Endothelial cell of umbilical vein (primary cell): ENCODE results near the gene MYT1. TPM values are rescaled to one million over a fixed set of nuclear protein-coding genes. Genes with fewer than 3 reads are reported as not detected.

ENCODE experiments used
- BruUV-seq: library from RNA; stranded (reverse); fragments of 400-500 nt; replicated peaks from 2 replicates; lab custom pipeline; 2021; lab: Mats Ljungman, UMichigan
- CTCF ChIA-PET: fragments of 300-600, 350-600 bp; sonication (Branson Sonifier 250); formaldehyde crosslinking; loops from one replicate; lab custom pipeline; 2021; ENCODE audit warnings: antibody characterized with exemption, inconsistent platforms; lab: Charles Lee
- POLR2A ChIA-PET: fragments of 300-600, 350-600 bp; sonication (Branson Sonifier 250); formaldehyde crosslinking; loops from one replicate; lab custom pipeline; 2021; ENCODE audit warnings: antibody characterized with exemption, inconsistent platforms; lab: Charles Lee
- DNase-seq: peaks from one replicate; pipeline ENCODE4 v3.0.0-alpha.2; 2011; ENCODE audit warnings: low read depth, low spot score
- FAIRE-seq: peaks from 2 replicates; lab custom pipeline; 2011; peaks lifted over from hg19 to GRCh38; lab: Jason Lieb, UNC
- H2AFZ ChIP-seq: 2 replicates; pipeline ENCODE4 v1.6.0; 2012; ENCODE audit warnings: low read depth, low read length, control low read depth, inconsistent platforms
- H3K27ac ChIP-seq: 2 replicates; pipeline ENCODE4 v1.5.1; 2011; ENCODE audit warnings: low read depth, mild to moderate bottlenecking, control low read depth, low read length, moderate library complexity; ENCODE audit not compliant: insufficient read depth
- H3K27me3 ChIP-seq, 2 experiments: 2 replicates each; pipeline versions ENCODE4 v1.6.0 to v1.6.1; 2011; ENCODE audit warnings: low read length in 2 of 2, mixed read lengths in 1 of 2; ENCODE audit not compliant: control insufficient read depth in 2 of 2, insufficient read depth in 2 of 2
- H3K36me3 ChIP-seq, 2 experiments: 2 replicates in 1 of 2; 3 replicates in 1 of 2; pipeline ENCODE4 v1.5.1; 2011; ENCODE audit warnings: low read length in 2 of 2, mild to moderate bottlenecking in 1 of 2, moderate library complexity in 1 of 2; ENCODE audit not compliant: control insufficient read depth in 2 of 2, insufficient read depth in 2 of 2; ENCODE audit errors: extremely low read depth in 1 of 2
- H3K4me1 ChIP-seq: 3 replicates; pipeline ENCODE4 v1.5.1; 2011; ENCODE audit warnings: mild to moderate bottlenecking, low read length; ENCODE audit not compliant: control insufficient read depth, insufficient read depth; ENCODE audit errors: extremely low read depth
- H3K4me2 ChIP-seq: 2 replicates; pipeline ENCODE4 v1.6.1; 2011; ENCODE audit warnings: low read length, control low read depth, mixed read lengths; ENCODE audit not compliant: insufficient read depth
- H3K4me3 ChIP-seq, 3 experiments: fragments of 200-600 bp in 1 of 3; sonication (generic), shearing (Covaris generic) in 1 of 3; replicated peaks in 1 of 3; 2 replicates each; pipeline ENCODE4 v1.5.1; 2011 to 2016; ENCODE audit warnings: control low read depth in 3 of 3, low read length in 3 of 3, mild to moderate bottlenecking in 2 of 3, inconsistent platforms in 1 of 3, low read depth in 1 of 3, moderate library complexity in 1 of 3; ENCODE audit not compliant: insufficient read depth in 1 of 3
- H3K79me2 ChIP-seq: 2 replicates; pipeline ENCODE4 v1.6.0; 2012; ENCODE audit warnings: low read length, inconsistent platforms; ENCODE audit not compliant: control insufficient read depth, insufficient read depth
- H3K9ac ChIP-seq: replicated peaks from 2 replicates; pipeline ENCODE3; 2011; ENCODE audit warnings: low read length, control low read depth; ENCODE audit not compliant: insufficient read depth; ENCODE audit errors: extremely low read depth
- H3K9me1 ChIP-seq: replicated peaks from 3 replicates; pipeline ENCODE4 v1.6.0; 2011; ENCODE audit warnings: mild to moderate bottlenecking, low read length; ENCODE audit not compliant: control insufficient read depth, insufficient read depth; ENCODE audit errors: extremely low read depth
- H3K9me3 ChIP-seq: replicated peaks from 2 replicates; pipeline ENCODE4 v1.5.1; 2012; ENCODE audit warnings: low read length, inconsistent platforms; ENCODE audit not compliant: control insufficient read depth, insufficient read depth
- H4K20me1 ChIP-seq: replicated peaks from 2 replicates; pipeline ENCODE3; 2011; ENCODE audit warnings: mild to moderate bottlenecking, low read length; ENCODE audit not compliant: control insufficient read depth, insufficient read depth; ENCODE audit errors: extremely low read depth
- EZH2 ChIP-seq: IDR thresholded peaks from 2 replicates; pipeline ENCODE4 v1.6.1; 2012; ENCODE audit warnings: borderline replicate concordance, low read depth, mild to moderate bottlenecking, moderate library complexity, low read length, inconsistent platforms; ENCODE audit not compliant: severe bottlenecking
- FOS ChIP-seq: IDR thresholded peaks from 2 replicates; pipeline ENCODE4 v1.6.1; 2011; ENCODE audit warnings: mild to moderate bottlenecking, low read length, moderate library complexity, borderline replicate concordance; ENCODE audit not compliant: insufficient read depth
- GATA2 ChIP-seq: IDR thresholded peaks from 2 replicates; pipeline ENCODE4 v1.7.0; 2011; ENCODE audit warnings: low read depth, mild to moderate bottlenecking, moderate library complexity, mixed read lengths, low read length; ENCODE audit not compliant: insufficient read length, insufficient read depth
- JUN ChIP-seq: IDR thresholded peaks from 2 replicates; pipeline ENCODE4 v1.6.1; 2011; ENCODE audit warnings: borderline replicate concordance, low read depth; ENCODE audit not compliant: insufficient read length, insufficient read depth
- MYC ChIP-seq: IDR thresholded peaks from one replicate; pipeline ENCODE4 v1.6.1; 2011; ENCODE audit warnings: mild to moderate bottlenecking, low read depth, low read length
- POLR2A ChIP-seq: IDR thresholded peaks from 2 replicates; pipeline ENCODE4 v1.6.1; 2012; ENCODE audit warnings: low read depth, mild to moderate bottlenecking, control low read depth, low read length
- POLR2AphosphoS5 ChIP-seq: IDR thresholded peaks from 2 replicates; pipeline ENCODE4 v1.6.1; 2012; ENCODE audit warnings: low read depth, mild to moderate bottlenecking, control low read depth, low read length, moderate library complexity; ENCODE audit not compliant: insufficient read depth
- dilution Hi-C: fragments of 300-500 bp; cut with MboI; formaldehyde crosslinking; loops from one replicate; pipeline ENCODE4 v1.15.0; 2019; ENCODE audit warnings: low sequenced_read_pairs; ENCODE audit not compliant: extremely low pct_ligation_motif_present
- intact Hi-C: fragments of 100-400 bp; cut with micrococcal nuclease; formaldehyde crosslinking; loops from one replicate; pipeline ENCODE4 v1.10.0; 2022
- polyA plus RNA-seq, 4 experiments: library from polyadenylated mRNA; depleted of rRNA in 3 of 4; stranded (reverse) in 3 of 4; unstranded in 1 of 4; fragments of >200 nt; gene quantifications; 2 replicates each; pipeline versions ENCODE4 v1.2.1 to v1.2.3, GENCODE V29; 2011 to 2012; ENCODE audit warnings: missing spikeins in 1 of 4
- total RNA-seq: library from RNA; stranded (reverse); gene quantifications from 2 replicates; pipeline ENCODE4 v1.2.3, GENCODE V29; 2021
- TF ChIP-seq, protein P1 (sequence below): IDR thresholded peaks from 2 replicates; pipeline ENCODE4 v1.6.1; 2011; ENCODE audit not compliant: insufficient read depth, insufficient read length
- TF ChIP-seq, protein P2 (sequence below), 2 donors: IDR thresholded peaks; 1 replicate in 1 of 2; 2 replicates in 1 of 2; pipeline ENCODE4 v1.5.1; 2011; ENCODE audit warnings: low read length in 2 of 2, mild to moderate bottlenecking in 2 of 2, moderate library complexity in 2 of 2, control low read depth in 1 of 2, inconsistent platforms in 1 of 2, low read depth in 1 of 2; ENCODE audit not compliant: insufficient read depth in 1 of 2; ENCODE audit errors: extremely low read depth in 1 of 2

MYT1 gene
- total and polyA plus RNA-seq, 2 donors (not counting 3 experiments of a cell fraction or from before 2014, with no cell fraction given) = not detected

DNA sequence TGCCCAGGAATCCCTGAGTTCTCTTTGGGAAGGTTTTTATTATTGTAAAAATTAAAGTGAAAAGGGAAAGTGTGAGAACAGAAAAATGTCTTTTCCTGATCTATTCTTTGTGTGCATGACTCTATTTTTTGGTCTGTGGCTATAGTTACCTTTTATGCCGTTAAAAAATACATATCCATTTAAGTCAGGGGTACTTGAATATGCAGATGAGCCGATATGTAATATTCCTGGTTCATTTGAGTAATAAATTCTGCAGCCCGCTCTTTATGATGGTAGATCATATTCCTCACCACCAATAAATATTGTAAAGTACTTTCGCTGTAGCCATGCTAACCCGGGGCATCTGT lies 503 bp upstream of the MYT1 start:
- H3K9ac ChIP-seq = no peak overlapping the region
- H3K9me1 ChIP-seq = no peaks in the 10 kb centered on the region
- no peak overlapping the region for H3K27ac ChIP-seq
- H2AFZ ChIP-seq = no peak overlapping the region
- no TSS peak for BruUV-seq
- H3K27me3 ChIP-seq = peaks cover 13 to 22% of the 10 kb centered on the region in 2 experiments
- no peaks in the 10 kb centered on the region for H3K9me3 ChIP-seq
- dilution Hi-C loops (no loop called here), intact Hi-C loops (no loop called here)
- no peaks in the 10 kb centered on the region for H4K20me1 ChIP-seq
- TF ChIP-seq, protein P1, sequence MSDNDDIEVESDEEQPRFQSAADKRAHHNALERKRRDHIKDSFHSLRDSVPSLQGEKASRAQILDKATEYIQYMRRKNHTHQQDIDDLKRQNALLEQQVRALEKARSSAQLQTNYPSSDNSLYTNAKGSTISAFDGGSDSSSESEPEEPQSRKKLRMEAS = no peak
- no peak for TF ChIP-seq EZH2
- TF ChIP-seq, protein P2, sequence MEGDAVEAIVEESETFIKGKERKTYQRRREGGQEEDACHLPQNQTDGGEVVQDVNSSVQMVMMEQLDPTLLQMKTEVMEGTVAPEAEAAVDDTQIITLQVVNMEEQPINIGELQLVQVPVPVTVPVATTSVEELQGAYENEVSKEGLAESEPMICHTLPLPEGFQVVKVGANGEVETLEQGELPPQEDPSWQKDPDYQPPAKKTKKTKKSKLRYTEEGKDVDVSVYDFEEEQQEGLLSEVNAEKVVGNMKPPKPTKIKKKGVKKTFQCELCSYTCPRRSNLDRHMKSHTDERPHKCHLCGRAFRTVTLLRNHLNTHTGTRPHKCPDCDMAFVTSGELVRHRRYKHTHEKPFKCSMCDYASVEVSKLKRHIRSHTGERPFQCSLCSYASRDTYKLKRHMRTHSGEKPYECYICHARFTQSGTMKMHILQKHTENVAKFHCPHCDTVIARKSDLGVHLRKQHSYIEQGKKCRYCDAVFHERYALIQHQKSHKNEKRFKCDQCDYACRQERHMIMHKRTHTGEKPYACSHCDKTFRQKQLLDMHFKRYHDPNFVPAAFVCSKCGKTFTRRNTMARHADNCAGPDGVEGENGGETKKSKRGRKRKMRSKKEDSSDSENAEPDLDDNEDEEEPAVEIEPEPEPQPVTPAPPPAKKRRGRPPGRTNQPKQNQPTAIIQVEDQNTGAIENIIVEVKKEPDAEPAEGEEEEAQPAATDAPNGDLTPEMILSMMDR (IDR thresholded peaks at IDR 0.05; ENCODE audit: extremely low read depth in 1 of 2, insufficient read depth in 1 of 2, low read depth in 1 of 2, low read length in 2 of 2) = no peak
- TF ChIP-seq POLR2A = no peak
- TF ChIP-seq MYC = no peak
- TF ChIP-seq FOS = no peak
- no peak for TF ChIP-seq GATA2
- no peak for TF ChIP-seq JUN
- TF ChIP-seq POLR2AphosphoS5 = no peak
- no peak overlapping the region for H3K4me3 ChIP-seq
- FAIRE-seq (no peak), DNase-seq (no peak)
- H3K36me3 ChIP-seq = no peaks in the 10 kb centered on the region
- ChIA-PET POLR2A (no interaction called here), CTCF (no interaction called here)
- no peaks in the 10 kb centered on the region for H3K4me1 ChIP-seq
- H3K79me2 ChIP-seq = no peaks in the 10 kb centered on the region
- H3K4me2 ChIP-seq = no peak overlapping the region
